NAMALWA (cell line): Measurements from ENCODE around the gene OSBPL1A.

Experiments used
- DNase-seq: peaks from one replicate; pipeline ENCODE4 v3.0.0-alpha.2; 2015; ENCODE audit warnings: low spot score

The OSBPL1A gene

DNA sequence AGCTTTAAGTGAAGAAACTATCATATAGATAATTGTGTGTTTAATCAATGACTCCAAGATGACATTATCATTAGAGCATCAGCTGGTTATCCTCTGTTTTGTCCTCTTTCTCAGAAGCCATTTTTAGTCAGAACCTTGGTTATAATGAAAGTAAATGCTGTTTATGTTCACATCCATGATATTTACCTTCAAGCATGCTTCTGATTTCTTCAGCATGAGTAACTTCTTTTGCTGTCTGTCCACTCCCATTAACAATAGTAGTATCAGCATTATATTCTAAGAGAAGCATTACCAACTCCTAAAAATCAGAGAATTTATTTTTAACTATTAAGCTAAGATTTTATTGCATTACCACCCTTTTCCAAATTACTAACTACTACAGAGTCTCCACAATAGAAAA lies 56.3 kb downstream of the OSBPL1A start:
- no peak for DNase-seq

DNA sequence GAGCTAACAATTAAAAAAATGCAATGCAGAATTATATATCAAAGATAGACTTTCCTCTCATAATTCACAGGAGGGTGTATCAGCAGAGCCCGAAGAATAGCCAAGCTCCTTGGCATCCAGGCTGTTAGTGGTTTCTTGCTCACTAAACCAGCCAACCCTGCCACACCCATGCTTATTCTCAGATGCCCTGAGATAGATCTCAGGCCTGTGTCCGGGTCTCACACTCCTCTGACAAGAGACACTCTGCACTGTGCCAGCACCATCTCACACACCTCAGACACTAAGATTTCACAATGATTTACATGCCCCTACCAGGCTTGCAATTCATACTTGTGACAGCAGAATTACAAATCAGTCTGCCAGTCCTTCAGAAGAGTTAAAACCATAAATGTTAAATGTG lies 64.5 kb downstream of the OSBPL1A start:
- no peak for DNase-seq

DNA sequence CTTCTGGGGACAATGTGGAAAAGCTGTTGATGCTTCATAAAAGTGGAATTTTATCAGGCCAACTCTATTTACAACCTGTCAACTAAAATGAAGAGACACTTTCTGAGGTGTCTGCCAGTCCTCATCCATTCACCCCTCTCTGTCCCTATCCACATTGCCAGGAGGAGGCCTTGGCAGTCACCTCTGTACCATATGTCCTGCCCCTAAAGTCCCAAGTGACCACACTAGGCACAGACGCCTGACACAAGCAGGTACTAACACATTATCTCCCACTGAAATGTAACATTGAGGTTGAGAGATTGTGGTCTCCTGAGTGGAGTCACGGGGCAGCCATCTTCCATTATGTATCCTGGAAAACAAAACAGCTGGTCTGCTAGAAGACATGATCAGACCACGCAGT lies 71.4 kb downstream of the OSBPL1A start:
- no peak for DNase-seq

DNA sequence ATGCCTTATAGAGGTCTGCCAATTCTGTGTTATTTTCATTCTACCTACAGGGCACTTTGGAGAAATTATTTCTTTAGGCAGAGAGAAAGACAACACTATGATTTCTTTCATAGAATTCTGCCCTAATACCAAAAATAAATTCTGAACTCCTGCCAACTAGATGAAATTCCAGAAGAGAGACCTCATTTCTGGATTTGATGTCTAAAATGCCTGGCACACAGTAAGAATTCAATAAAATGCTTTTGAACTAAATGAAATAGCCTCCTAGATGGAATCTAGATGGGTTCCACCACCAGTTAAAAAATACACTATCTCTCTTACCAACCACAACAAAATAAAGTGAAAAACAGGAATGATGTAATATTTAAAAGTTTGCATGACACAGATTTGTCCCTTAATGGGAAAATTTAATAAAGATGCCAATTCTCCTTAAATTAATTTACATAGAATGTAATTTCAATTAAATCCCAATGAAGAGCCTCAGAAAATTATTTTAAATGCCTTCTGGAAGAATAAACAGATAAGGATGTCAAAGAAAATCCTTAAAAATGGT lies 75.0 kb downstream of the OSBPL1A start:
- no peak for DNase-seq

DNA sequence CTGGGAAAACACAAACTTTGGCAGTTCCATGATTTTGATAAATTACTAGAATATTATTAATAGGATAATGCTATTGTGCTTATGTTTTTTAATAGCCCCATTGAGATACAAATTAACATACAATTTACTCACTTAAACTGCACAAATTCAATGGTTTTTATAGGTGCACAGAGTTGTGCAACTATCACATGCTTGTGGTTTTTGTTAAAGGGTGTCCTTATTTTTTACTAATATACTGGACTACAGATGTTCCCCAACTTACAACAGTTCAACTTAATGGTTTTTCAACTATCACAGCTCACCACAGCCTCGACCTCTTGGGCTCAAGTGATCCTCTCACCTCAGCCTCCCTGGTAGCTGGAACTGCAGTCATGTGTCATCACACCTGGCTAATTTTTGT lies 76.6 kb downstream of the OSBPL1A start:
- DNase-seq = no peak

DNA sequence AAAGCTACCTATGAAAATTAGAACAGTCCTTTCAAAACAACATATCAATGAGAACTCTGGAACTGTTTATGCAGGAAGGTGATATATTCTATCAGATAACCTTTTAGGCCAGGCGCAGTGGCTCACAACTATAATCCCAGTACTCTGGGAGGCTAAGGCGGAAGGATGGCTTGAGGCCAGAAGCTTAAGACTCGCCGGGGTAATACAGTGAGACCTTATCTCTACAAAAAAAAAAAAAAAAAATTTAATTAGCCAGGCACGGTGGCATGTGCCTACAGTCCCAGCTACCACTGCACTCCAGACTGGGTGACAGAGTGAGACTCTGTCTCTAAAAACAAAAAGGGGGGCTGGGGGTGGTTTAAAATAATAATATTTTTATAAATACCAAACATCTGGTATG lies 77.9 kb downstream of the OSBPL1A start:
- DNase-seq = no peak

DNA sequence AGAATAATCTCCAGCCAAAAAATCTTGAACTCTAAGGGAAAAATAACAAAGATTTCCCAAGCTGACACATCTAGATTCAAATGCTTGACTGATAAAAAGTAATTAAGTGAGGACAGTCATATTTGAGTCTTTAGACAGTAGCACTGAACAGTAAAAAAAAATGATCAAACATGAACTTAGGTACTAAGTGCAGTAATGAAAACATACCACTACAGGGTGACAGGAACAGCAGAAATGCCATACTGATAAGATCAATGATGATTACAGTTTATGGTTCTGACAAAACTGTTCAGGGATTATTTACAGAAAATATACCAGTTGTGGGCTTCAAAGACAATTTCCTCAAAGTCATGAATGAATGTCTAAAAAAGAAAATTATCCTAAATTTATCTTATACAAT lies 80.3 kb downstream of the OSBPL1A start:
- DNase-seq = no peak

DNA sequence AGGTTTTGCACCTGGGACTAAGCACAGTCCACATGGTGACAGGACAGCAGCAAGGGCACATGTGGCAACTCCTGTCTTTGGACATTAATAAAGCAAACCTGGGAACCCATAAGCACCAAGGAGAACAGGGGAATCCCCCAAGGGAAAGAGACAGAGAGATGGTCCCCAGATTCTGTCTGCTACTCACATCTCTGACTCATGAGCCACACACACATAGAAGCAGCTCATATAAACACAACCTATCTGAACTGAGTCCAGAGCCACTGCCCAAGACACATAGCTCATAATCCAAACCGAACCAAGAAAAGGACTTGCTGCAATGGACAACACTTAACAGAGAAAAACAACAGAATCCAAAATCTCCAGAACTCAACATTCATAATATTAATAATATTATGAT lies 82.5 kb downstream of the OSBPL1A start:
- DNase-seq = no peak

DNA sequence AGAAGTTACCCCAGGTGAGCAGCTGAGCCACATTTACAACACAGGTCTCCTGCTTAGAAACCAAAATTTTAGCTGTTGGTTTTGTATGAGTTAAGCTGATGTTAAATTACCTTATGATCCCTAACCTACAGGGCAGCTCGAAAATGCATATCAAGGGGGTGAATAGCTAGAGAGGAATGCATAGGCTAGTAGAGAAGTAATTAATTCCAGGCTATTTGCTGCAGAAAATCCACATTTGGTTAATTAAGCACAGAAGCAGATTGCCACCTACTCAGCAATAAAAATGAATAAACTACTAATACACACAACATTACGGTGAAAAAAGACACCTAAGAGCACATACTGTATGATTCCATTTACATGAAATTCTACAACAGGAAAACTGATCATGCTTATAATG lies 91.4 kb downstream of the OSBPL1A start:
- DNase-seq = no peak

DNA sequence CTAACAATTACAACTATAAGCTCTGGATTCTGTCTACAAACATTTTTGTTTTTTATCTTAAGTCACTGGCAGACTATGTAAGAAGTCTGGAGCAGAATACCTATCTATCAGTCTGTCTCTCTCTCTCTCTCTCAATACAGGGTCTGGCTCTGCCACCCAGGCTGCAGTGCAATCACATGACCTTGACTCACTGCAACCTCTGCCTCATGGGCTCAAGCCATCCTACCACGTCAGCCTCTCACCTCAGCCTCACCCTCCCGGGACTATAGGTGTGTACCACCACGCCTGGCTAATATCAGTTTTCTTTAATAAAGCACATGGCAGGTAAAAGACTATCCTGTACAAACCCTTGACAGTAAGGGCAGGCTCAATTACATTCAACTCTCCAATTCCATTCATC lies 96.9 kb downstream of the OSBPL1A start:
- DNase-seq = no peak

DNA sequence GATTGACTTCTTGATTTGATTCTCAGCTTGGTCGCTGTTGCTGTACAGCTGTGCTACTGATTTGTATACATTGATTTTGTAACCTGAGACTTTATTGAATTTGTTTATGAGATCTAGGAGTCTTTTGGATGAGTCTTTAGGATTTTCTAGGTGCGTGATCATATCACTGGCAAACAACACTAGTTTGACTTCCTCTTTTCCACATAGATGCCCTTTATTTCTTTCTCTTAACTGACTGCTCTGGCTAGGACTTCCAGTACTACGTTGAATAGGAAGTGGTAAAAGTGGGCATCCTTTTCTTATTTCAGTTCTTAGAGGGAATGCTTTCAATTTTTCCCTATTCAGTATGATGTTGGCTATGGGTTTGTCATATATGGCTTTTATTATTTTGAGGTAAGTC lies 101.3 kb downstream of the OSBPL1A start:
- no peak for DNase-seq

DNA sequence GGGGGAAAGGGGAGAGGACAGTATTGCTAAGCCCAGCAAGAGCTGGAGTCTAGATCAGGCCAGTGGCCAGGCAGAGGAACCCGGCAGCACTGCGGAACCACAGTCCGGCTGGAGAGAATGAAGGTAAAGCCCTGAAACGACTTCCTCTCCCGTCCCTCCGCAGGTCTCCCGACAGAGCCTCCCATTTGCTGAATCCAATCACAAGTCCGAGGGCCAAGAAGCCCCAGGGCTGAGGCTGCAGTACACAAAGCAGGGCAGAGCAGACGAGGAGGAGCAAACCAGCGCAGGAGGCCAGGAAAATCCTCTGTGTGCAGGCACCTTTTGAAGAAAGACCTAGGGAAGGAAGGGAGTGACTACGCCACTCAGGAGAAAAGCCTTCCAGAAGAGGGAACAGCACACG lies 104.4 kb downstream of the OSBPL1A start:
- no peak for DNase-seq

DNA sequence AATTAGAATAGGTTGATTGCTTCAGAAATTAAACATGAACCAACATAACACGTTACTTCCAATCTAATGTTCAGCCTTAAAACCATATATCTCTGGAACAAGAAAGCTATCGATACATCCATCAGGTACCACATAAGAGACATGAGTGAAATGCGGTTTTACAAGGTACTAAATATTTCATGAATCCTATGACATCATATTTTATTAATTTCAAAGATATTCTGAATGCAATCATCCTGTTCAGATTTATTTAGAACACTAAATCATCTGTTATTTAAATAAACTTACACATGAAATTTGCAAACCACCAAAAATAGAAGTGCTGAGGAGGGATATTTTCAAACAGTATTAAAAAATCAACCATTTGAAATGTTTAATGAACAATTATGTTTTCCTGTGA lies 119.0 kb downstream of the OSBPL1A start:
- DNase-seq = no peak

DNA sequence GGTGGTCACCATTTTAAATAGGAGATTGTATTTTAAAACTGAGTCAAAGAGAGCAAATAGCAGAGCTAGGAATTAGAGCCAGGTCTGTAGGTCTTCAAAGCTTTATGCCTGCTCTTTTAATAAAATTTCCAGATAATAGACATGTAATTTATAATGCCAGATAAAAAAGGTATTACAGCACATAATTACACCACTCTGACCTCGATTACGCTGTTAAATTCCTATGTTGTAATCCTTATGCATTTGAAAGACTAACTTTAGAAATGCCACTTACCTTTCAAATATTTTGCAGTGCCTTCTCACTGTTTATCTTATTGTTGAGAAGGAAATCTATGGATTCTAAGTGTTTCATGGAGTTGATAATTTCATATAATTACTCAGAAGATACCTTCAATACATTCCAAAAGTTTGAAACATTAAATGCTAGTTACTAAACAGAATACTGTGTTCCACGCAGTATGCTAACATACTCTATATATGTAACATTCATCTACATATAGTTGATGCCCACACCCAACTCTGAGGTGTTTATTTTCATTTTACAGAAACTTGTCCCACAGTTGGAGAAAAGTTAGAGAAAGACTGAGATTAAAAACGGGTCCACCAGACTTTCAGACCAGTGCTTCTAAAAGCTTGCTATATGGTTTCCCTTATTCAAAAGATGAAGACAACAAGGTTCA lies 120.0 kb downstream of the OSBPL1A start:
- DNase-seq = no peak

DNA sequence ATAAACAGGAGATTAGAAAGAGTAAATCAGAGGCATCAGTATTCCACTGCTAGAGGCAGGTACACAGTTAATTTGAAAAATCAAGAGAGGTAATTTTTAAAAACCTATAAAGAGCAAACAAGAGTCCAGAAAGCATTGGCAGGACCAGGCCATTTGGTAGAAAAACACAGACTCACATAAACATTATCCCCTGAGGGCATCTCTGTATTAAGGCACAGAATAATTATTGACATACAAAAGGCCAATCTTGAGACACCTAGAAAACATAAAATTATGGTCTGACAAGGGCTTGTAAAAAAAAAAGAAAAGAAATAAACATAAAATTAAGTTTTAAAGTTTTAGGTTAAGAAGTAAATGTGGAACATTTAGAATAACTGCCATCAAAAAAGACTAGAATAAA lies 120.6 kb downstream of the OSBPL1A start:
- no peak for DNase-seq

DNA sequence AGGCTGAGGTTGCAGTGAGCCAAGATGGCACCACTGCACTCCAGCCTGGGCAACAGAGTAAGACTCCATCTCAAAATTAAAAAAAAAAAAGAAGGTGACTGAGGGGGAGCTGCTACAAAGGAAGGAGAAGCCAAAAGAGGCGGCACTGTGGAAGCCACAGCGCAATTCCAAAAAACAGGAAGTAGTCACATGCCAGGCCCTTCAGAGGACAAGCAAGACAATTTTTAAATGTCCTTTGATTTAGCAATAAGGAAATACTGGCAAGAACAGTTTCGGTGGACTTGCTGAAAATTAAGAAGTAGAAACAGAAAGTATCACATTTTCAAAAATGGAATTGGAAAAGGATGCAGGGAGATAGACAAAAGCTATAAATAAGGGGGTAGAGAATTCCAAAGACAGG lies 122.8 kb downstream of the OSBPL1A start:
- no peak for DNase-seq

DNA sequence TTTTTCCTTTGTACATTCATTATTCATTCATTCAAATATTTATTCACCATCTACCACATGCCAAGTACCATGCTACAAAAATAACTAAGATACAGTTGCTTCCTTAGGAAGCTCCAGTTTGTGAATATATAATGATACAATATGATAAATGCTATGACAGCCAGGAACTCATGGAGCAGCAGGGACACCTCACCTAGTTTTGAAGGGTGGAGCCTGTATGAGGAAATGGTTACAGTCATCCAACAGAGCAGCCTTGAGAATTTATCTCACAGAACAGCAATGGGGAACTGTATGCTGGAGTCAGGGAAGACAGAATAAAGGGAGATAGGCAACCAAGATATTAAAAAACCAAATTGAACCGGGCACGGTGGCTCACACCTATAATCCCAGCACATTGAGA lies 124.0 kb downstream of the OSBPL1A start:
- no peak for DNase-seq

DNA sequence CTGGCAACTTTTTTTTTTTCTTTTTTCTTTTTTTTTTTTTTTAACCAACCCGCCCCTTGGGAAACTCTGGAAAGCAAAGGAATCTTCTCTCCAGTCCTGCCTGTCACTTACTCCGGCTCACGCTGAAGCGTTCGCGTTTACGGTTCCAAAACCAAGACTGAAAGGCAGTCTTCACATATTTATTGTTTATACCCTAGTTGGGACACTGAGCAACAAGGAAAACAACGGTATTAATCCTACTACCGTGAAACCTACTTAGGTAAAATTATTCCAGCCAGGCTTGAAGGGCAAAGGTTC lies 125.4 kb downstream of the OSBPL1A start:
- no peak for DNase-seq

DNA sequence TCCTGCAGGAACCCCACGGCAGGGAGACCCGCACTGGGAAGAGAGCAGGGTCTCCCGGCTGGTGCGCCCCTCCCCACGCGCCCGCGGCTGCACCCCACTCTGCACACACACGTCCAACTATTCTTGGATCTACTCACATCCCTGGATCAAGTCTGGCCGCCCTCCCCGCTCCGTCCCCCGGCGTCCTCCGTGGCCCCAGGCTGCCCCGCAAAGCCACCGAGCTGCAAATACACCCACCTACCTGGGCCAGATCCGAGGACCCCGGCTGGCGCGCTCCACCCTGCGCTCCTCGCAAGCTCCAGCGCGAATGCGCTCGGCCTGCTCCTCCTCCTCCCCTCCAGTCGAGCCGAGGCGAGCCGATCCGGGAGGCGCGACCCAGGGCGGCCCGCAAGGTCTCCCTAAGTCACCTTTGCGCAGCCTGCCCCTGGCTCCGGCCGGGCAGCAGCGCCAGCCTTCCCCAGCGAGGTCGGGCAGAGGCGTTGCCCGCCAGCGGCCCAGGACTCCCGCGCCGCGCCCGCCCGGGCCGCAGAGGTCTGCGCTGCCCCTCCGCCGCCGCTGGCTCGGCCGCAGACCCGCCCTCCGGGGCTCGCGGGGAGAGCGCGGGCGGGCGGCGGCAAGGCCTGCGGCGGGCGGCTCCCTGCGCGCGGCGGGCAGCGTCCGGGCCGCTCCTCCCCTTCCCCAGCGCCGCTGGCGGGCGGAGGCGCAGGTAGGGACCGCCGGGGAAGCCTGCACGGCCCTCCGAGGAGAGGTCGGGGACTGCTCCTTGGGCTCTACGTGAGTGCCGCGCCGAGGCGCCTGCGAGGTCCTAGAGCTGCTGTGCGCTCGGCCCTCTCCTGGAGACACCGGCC lies 126.0 kb downstream of the OSBPL1A start:
- no peak for DNase-seq

DNA sequence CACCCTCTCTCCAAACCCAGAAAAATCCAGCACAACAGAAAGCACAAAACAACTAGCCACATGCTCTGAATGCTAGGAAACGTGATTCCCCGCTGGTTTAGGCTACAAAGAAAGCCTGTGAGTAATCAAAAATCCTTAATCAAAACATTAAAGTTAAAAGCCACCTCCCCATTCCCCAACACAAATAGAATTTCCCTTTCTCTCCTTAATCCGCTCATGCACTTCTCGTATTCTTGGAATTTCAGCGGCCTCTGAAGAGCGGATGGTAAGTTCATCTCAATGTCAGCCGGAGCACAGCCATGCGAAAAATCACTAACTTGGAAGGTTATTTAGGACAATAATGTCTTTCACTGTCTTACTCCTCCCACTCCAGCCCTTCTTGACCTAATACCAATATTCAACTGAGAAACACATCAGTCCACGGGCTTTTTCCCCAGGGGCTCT lies 126.7 kb downstream of the OSBPL1A start:
- DNase-seq = no peak

DNA sequence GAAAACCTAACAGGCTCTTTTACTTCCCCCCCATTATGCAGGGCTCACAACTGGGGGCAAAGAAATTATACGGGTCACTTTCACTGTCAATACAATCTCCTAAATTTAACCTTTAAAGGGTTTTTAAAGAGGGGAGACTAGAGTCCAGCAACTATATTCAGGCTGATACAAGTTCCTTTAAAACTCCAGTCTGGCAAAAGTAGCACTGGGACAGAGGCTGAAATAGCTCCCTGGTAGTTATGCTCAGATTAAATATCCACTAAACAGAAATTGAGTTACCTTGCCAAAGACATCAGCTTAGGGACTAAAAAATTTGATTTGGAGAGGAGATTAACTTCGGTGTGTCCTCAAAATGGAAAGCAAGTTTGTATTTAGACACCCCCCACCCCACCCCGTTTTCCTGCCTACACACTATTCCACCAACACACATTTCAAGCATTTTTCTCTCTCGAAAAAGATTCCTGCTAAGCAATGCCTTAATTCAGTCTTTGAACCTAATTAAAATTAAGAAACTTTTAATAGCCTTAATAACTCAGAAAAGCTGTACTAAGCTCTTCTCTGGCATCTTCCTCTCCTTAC lies 127.2 kb downstream of the OSBPL1A start:
- DNase-seq = no peak

DNA sequence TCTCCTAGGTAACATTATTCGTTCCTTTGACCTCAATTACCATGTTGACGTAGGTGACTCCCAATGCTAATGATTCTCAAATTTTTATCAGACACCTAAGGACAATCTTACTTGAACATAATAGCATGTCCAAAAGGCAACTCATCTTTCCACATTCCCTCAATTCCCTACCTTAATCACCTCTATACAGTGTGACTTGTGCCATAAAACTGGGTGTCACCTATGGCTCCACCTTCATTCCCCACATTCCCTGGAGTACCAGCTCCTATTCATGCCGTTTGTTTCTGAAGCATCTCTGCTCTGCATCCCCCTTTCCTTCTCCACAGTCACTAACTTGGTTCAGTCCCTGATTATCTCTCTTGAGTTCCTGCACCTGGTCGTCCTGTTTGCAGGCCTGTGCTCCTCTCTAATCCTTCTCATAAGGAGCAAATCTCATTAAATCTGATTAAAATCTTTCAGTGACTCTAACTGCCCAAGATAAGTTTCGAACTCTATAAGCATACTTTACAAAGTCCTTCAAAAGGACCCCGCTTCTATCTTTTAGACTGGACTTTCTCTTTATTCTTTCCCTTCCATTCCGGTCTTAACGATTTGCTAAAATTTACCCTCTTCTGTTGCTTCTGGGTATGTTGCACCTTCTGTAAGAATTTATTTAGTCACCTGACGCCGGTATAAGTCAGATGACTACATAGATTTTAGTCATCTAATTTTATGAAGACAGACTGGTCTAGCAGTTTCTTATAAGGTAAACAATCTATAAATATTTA lies 128.7 kb downstream of the OSBPL1A start:
- no peak for DNase-seq

DNA sequence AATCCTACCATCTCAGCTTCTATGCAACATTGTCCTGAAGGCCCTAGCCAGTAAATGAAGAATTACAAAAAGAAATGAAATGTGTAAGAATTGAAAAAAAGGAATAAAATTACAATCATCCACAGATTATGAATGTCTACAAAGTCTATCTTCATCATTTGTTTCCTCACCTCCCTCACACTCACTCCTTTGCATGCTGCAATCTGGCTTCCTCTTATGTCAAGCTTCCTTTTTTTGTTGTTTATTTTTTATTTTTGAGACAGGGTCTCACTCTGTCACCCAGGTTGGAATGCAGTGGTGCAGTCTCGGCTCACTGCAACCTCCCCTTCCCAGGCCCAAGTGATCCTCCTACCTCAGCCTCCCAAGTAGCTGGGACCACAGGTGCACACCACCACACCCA lies 129.7 kb downstream of the OSBPL1A start:
- no peak for DNase-seq
